Heart left ventricle (tissue), 16 donors: ENCODE measurements around the gene CISH. TPM values are rescaled to one million over a fixed set of nuclear protein-coding genes. Genes with fewer than 3 reads are reported as not detected.
A peak's percentile ranks its signal among the peaks of the same experiment; 100 is the strongest.

ENCODE experiments used
- ATAC-seq, 4 donors: fragments of 200-7000 bp; cut with Tn5 transposase; one replicate each; pipeline ENCODE4 v1.9.1; 2020 to 2022; ENCODE audit warnings: moderate library complexity in 4 of 4, mild to moderate bottlenecking in 3 of 4, moderate number of reproducible peaks in 1 of 4
- DNase-seq, 5 donors: peaks; one replicate each; pipeline ENCODE4 v3.0.0-alpha.2; 2020
- H3K27ac ChIP-seq, 12 donors: fragments of 200-600 bp; sonication (generic) in 4 of 12; one replicate each; pipeline versions ENCODE4 v1.5.0 to v1.8.0; 2016 to 2022; ENCODE audit warnings: mild to moderate bottlenecking in 2 of 12
- H3K27me3 ChIP-seq, 9 donors: fragments of 200-600 bp; sonication (generic) in 2 of 9; one replicate each; pipeline versions ENCODE4 v1.5.1 to v1.8.0; 2016 to 2022; ENCODE audit warnings: mild to moderate bottlenecking in 3 of 9
- H3K36me3 ChIP-seq, 9 donors: fragments of 200-600 bp; sonication (generic) in 2 of 9; one replicate each; pipeline versions ENCODE4 v1.5.0 to v1.8.0; 2018 to 2022; ENCODE audit warnings: mild to moderate bottlenecking in 2 of 9
- H3K4me1 ChIP-seq, 12 donors: fragments of 200-600 bp; sonication (generic) in 4 of 12; one replicate each; pipeline versions ENCODE4 v1.5.0 to v1.8.0; 2016 to 2022; ENCODE audit warnings: mild to moderate bottlenecking in 3 of 12
- H3K4me3 ChIP-seq, 12 donors: fragments of 200-600 bp; sonication (generic) in 4 of 12; one replicate each; pipeline versions ENCODE4 v1.5.0 to v1.8.0; 2017 to 2022; ENCODE audit warnings: mild to moderate bottlenecking in 9 of 12, moderate library complexity in 4 of 12
- H3K9me3 ChIP-seq, 12 donors: fragments of 200-600 bp; sonication (generic) in 4 of 12; one replicate each; pipeline versions ENCODE4 v1.5.0 to v1.8.0; 2016 to 2022; ENCODE audit warnings: mild to moderate bottlenecking in 1 of 12
- POLR2A ChIP-seq, 2 donors: fragments of 450-650 bp; IDR thresholded peaks; one replicate each; pipeline ENCODE4 v1.6.1; 2017; ENCODE audit warnings: antibody characterized with exemption in 2 of 2, mild to moderate bottlenecking in 2 of 2, moderate library complexity in 2 of 2
- WGBS, 4 donors: extraction: QIAGEN DNeasy Blood & Tissue Kit in 2 of 4; methylation state at CpG; one replicate each; pipeline versions ENCODE4 v1.1.5 to v1.1.7; 2013 to 2018; 5-methylcytosine and 5-hydroxymethylcytosine counted together
- intact Hi-C, 10 donors: fragments of 100-400 bp; cut with DNase I; formaldehyde crosslinking; loops; one replicate each; pipeline versions ENCODE4 v1.11.1 to v1.14.2; 2022
- polyA plus RNA-seq, 2 donors: library from polyadenylated mRNA; stranded (reverse); fragments of 200-250 nt; gene quantifications; one replicate each; pipeline ENCODE4 v1.2.3, GENCODE V29; 2013
- total RNA-seq, 9 donors: library from RNA; depleted of rRNA in 2 of 9; stranded (reverse); fragments of >200 nt in 2 of 9; fragmentation: NEBNext Ultra II Directional in 3 of 9; extraction: Animal tissue kit (Norgen Biotek cat#: 25700) in 3 of 9; gene quantifications; one replicate each; pipeline versions ENCODE4 v1.1.0 to v1.2.4, GENCODE V29; 2016 to 2023
- TF ChIP-seq, protein P1 (sequence below), 12 donors: fragments of 200-600 bp; sonication (generic) in 4 of 12; IDR thresholded peaks; one replicate each; pipeline versions ENCODE4 v1.5.0 to v1.8.0; 2018 to 2022; ENCODE audit warnings: antibody characterized with exemption in 12 of 12, mild to moderate bottlenecking in 5 of 12
- donor health status: ischemic (EF 13 %, LVEDD 7.1; RV severe dilation, severe dysfunction).
- donor health status: healthy with polysubstance abuse.
- donor health status: DM: no; HTN: yes; CAD: no.
- donor health status: DM: no; HTN: no; CAD: no.
- donor health status: ischemic (EF 25% LVEDD 6.9; RV normal size, moderate dysfunction).
- donor health status: ischemic (EF 25% LVEDD 5.7; RV mildly dilated, moderate dysfunction).
- donor health status: healthy.
- donor health status: DM: yes; HTN: yes; CAD: no.
- donor health status: ischemic (EF 35%, LVEDD 5.7; RV mildly dilated, moderate dysfunction).
- donor health status: nonischemic (EF 11% LVEDD 7.7; RV severe dilation, severe dysfunction).
- donor health status: DM: yes; HTN: yes; CAD: no.
- donor health status: PGD.
- donor health status: ischemic (EF 29% LVEDD 5.4; RV normal size, mild dysfunction).
- donor health status: nonischemic (EF 23%, LVEDD 6.1; RV moderate dilation, normal function).

Gene CISH
- total and polyA plus RNA-seq, 11 donors: 6.9 to 57.0 (median 20.3) TPM

DNA sequence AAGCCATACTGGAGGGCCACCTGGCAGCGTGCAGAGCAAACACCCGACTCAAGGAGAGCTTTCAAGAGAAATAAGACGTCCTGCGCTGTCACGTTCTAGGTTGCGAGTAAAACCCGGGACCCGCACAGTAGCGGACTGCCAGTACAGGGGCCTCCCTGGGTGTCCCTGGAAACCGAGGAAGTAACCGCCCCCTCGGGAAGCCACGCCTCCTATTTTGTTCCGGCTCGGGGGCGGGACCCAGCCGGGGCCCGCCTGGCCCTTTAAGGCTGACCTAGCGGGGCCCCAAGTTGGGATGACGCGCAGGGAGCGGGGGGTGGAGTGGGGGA, 5.2 kb upstream of the CISH start:
- peaks cover 0 to 2% (median 0%) of the 10 kb centered on the region in 9 donors for H3K36me3 ChIP-seq
- peak overlapping the region; percentile 27 to 97 (median 88) for H3K4me3 ChIP-seq
- H3K27ac ChIP-seq: peak overlapping the region in 11 of 12 donors; percentile 63 to 99 (median 97)
- H3K4me1 ChIP-seq: peaks cover 0 to 78% (median 60%) of the 10 kb centered on the region in 12 donors
- intact Hi-C loops: loop anchor here in 9 of 10 donors (1.0 to 10.0 kb wide), 12 partner anchors 36 to 1068 kb away; partner anchors contain the start of genes MANF (in 6 of the 9), HEMK1 (in 1 of the 9) and RBM15B (in 1 of the 9)
- ATAC-seq (peak; percentile 57 to 74 (median 70)), DNase-seq (peak; percentile 93 to 96 (median 94))
- H3K27me3 ChIP-seq: no peaks in the 10 kb centered on the region
- H3K9me3 ChIP-seq: no peaks in the 10 kb centered on the region
- WGBS, 4 donors: 0 to 1% (median 0%) methylated on average over 16 to 22 of the region's 22 CpGs
- TF ChIP-seq, protein P1, sequence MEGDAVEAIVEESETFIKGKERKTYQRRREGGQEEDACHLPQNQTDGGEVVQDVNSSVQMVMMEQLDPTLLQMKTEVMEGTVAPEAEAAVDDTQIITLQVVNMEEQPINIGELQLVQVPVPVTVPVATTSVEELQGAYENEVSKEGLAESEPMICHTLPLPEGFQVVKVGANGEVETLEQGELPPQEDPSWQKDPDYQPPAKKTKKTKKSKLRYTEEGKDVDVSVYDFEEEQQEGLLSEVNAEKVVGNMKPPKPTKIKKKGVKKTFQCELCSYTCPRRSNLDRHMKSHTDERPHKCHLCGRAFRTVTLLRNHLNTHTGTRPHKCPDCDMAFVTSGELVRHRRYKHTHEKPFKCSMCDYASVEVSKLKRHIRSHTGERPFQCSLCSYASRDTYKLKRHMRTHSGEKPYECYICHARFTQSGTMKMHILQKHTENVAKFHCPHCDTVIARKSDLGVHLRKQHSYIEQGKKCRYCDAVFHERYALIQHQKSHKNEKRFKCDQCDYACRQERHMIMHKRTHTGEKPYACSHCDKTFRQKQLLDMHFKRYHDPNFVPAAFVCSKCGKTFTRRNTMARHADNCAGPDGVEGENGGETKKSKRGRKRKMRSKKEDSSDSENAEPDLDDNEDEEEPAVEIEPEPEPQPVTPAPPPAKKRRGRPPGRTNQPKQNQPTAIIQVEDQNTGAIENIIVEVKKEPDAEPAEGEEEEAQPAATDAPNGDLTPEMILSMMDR (IDR thresholded peaks at IDR 0.05): no peak
- TF ChIP-seq POLR2A (IDR thresholded peaks at IDR 0.05): peak in 1 of 2 donors; percentile 27

DNA sequence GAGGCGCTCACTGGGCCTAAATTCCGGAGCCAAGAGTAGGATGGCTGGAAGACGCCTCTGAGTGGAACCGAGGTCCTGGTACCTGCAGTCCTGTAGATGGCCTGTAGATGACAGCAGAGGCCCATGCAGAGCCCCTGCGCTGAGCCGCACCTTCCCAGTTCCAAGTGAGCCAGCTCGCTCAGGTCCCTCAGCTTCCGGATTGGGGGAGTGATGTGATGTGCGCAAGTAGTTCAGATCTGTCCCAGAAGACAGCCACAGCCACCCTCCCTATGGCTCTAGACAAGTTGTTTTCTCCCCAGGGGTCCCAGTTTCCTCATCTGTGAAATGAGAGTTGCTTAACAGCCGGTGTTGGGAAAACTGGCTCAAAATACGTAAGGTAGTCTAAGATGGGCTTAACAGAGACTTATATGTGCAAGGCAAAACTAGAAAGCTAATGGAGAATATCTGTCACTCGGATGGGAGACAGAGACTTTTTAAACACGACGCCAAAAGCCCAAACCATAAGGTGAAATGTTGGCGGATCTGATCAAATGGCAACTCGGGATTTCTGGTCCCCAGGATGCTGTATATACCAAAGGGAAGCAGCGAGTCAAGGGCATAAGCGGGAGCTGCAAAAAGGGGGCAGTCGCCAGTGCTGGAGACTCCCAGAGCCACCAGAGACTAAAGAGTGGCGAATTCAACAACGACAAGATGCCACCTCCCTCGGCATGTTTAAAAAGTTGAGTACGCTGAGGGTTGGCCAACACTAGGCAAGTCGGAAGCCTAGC, 4.6 kb upstream of the CISH start:
- DNase-seq (peak; percentile 82 to 90 (median 85)), ATAC-seq (peak; percentile 27 to 52 (median 38))
- intact Hi-C loops: loop anchor here in 9 of 10 donors (1.0 to 10.0 kb wide), 12 partner anchors 36 to 1069 kb away; partner anchors contain the start of genes MANF (in 6 of the 9), HEMK1 (in 1 of the 9) and RBM15B (in 1 of the 9)
- H3K4me3 ChIP-seq: peak overlapping the region; percentile 27 to 97 (median 88)
- H3K27me3 ChIP-seq: no peaks in the 10 kb centered on the region
- TF ChIP-seq POLR2A (IDR thresholded peaks at IDR 0.05): no peak
- TF ChIP-seq, protein P1 (IDR thresholded peaks at IDR 0.05): peak in 11 of 12 donors; percentile 97 to 100 (median 99)
- no peaks in the 10 kb centered on the region for H3K36me3 ChIP-seq
- H3K9me3 ChIP-seq: no peaks in the 10 kb centered on the region
- 1 to 3% (median 1%) methylated on average over 20 to 24 of the region's 24 CpGs for WGBS, 4 donors
- H3K4me1 ChIP-seq: peaks cover 0 to 74% (median 56%) of the 10 kb centered on the region in 12 donors
- peak overlapping the region in 11 of 12 donors; percentile 63 to 99 (median 97) for H3K27ac ChIP-seq

DNA sequence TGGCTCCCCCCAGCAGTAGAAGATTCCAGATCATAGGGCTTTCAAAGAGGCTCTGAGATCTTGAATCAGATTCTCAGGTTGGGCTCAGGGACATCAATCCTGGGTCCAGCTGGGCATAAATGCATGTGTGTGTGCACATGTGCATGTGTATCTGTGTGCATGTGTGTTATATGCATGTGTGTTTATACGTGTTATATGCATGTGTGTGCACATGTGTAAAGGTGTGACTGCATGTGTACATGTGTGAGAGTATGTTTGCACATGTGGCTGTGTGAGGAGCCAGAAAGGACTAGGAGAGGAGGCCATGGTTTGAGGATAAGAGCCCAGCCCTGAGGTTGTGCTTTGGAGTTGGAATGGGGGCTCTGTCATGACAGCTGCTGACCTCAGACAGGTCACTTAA, 3.6 kb upstream of the CISH start:
- no peak overlapping the region for H3K4me3 ChIP-seq
- H3K4me1 ChIP-seq: peaks cover 5 to 75% (median 56%) of the 10 kb centered on the region in 12 donors
- no peak for DNase-seq
- intact Hi-C loops: loop anchor here in 9 of 10 donors (1.0 to 10.0 kb wide), 9 partner anchors 37 to 1070 kb away; partner anchors contain the start of gene MANF (in 6 of the 9)
- no peak overlapping the region for H3K27ac ChIP-seq
- no peak for TF ChIP-seq POLR2A (IDR thresholded peaks at IDR 0.05)
- TF ChIP-seq, protein P1 (IDR thresholded peaks at IDR 0.05): no peak
- peaks cover 0 to 6% (median 0%) of the 10 kb centered on the region in 9 donors for H3K36me3 ChIP-seq
- no peaks in the 10 kb centered on the region for H3K9me3 ChIP-seq
- 43 to 66% (median 56%) methylated on average over 1 of the region's 1 CpG for WGBS, 4 donors
- no peaks in the 10 kb centered on the region for H3K27me3 ChIP-seq
- ATAC-seq: no peak
